GM12878 (cell line): Measurements from ENCODE around the gene UBE2G2.

Experiments
- ATF3 ChIP-seq: IDR thresholded peaks from 2 replicates; pipeline ENCODE4 v1.6.1; 2011; ENCODE audit warnings: low read depth, mild to moderate bottlenecking, low read length, moderate library complexity, borderline replicate concordance; ENCODE audit errors: extremely low read depth
- CTCF ChIP-seq, 3 experiments: IDR thresholded peaks in 2 of 3; conservative IDR thresholded peaks in 1 of 3; 2 replicates each; pipeline ENCODE4 v1.5.1; 2011; ENCODE audit warnings: low read depth in 3 of 3, low read length in 3 of 3, mild to moderate bottlenecking in 3 of 3, control low read depth in 2 of 3, moderate library complexity in 2 of 3, inconsistent platforms in 1 of 3, mixed read lengths in 1 of 3; ENCODE audit not compliant: control insufficient read depth in 2 of 3, insufficient read depth in 1 of 3; ENCODE audit errors: extremely low read depth in 1 of 3
- ELK1 ChIP-seq: IDR thresholded peaks from 2 replicates; pipeline ENCODE4 v1.6.1; 2012; ENCODE audit warnings: low read depth, low read length, improper control_type of control experiment
- EP300 ChIP-seq, 2 experiments: fragments of 150-350 bp in 1 of 2; IDR thresholded peaks; 2 replicates each; pipeline ENCODE4 v1.6.1; 2011 to 2012; ENCODE audit warnings: low read depth in 2 of 2, low read length in 2 of 2, borderline replicate concordance in 1 of 2, improper control_type of control experiment in 1 of 2, inconsistent platforms in 1 of 2; ENCODE audit not compliant: control insufficient read depth in 1 of 2
- ETV6 ChIP-seq, 2 experiments: fragments of 450-650 bp in 1 of 2; IDR thresholded peaks in 1 of 2; conservative IDR thresholded peaks in 1 of 2; 2 replicates each; pipeline ENCODE4 v1.6.1; 2014; ENCODE audit warnings: antibody characterized with exemption in 1 of 2, borderline replicate concordance in 1 of 2, low read depth in 1 of 2, mild to moderate bottlenecking in 1 of 2, moderate library complexity in 1 of 2
- GABPA ChIP-seq: IDR thresholded peaks from 2 replicates; pipeline ENCODE4 v1.6.1; 2014; ENCODE audit warnings: antibody characterized with exemption, low read depth, mild to moderate bottlenecking, inconsistent platforms
- HSF1 ChIP-seq: fragments of 150-350 bp; IDR thresholded peaks from 2 replicates; pipeline ENCODE4 v1.6.1; 2014; ENCODE audit warnings: mild to moderate bottlenecking, low read depth, low read length
- POLR2A ChIP-seq: IDR thresholded peaks from 2 replicates; pipeline ENCODE4 v1.6.1; 2011; ENCODE audit warnings: low read depth, mild to moderate bottlenecking, low read length
- POLR2AphosphoS5 ChIP-seq: IDR thresholded peaks from 2 replicates; pipeline ENCODE4 v1.6.1; 2011; ENCODE audit warnings: mild to moderate bottlenecking, low read length, inconsistent platforms
- RBBP5 ChIP-seq: fragments of 200-600 bp; sonication (generic); conservative IDR thresholded peaks from 2 replicates; pipeline ENCODE4 v1.6.1; 2016
- SP1 ChIP-seq: IDR thresholded peaks from one replicate; pipeline ENCODE4 v1.6.1; 2011; ENCODE audit warnings: low read depth, low read length
- ZNF217 ChIP-seq: fragments of 450-650 bp; IDR thresholded peaks from 2 replicates; pipeline ENCODE4 v1.6.1; 2017; ENCODE audit warnings: antibody characterized with exemption, mild to moderate bottlenecking

GRCh38 chr21:44838951-44839350 is 37.3 kb upstream of the UBE2G2 start:
- TF ChIP-seq ATF3 (no peak), EP300 (IDR thresholded peaks at IDR 0.05; ENCODE audit: borderline replicate concordance in 1 of 2, control insufficient read depth in 1 of 2, low read depth in 2 of 2, low read length in 2 of 2) (no peak), SP1 (no peak), GABPA (no peak), POLR2A (no peak), CTCF (IDR thresholded peaks at IDR 0.05 in 2 of 3, conservative IDR thresholded peaks at IDR 0.05 in 1 of 3; ENCODE audit: control insufficient read depth in 2 of 3, extremely low read depth in 1 of 3, insufficient read depth in 1 of 3, low read depth in 3 of 3, low read length in 3 of 3) (no peak), ELK1 (no peak), HSF1 (no peak), ZNF217 (no peak), POLR2AphosphoS5 (no peak), ETV6 (conservative IDR thresholded peaks at IDR 0.05 in 1 of 2, IDR thresholded peaks at IDR 0.05 in 1 of 2; ENCODE audit: borderline replicate concordance in 1 of 2, low read depth in 1 of 2) (no peak), RBBP5 (no peak)
